Measurements from ENCODE around the gene NALCN.

DNA sequence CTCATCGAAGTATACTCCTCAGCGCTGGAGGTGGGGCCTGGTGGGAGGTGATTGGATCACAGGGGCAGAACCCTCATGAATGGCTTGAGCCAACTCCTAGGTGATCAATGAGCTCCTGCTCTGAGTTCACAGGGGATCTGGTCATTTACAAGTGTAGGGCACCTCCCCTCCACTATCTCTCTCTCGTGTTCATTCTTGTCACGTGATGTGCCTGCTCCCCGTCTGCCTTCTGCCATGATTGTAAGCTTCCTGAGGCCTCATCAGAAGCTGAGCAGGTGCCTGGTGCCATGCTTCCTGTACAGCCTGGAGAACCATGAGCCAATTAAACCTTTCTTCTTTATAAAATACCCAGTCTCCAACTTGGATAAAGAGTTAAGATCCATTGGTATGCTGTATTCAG, 61.4 kb downstream of the NALCN start:
- TF ChIP-seq CREB1 (IDR thresholded peaks at IDR 0.05; ENCODE audit: low read depth) (no peak), TAF1 (IDR thresholded peaks at IDR 0.05; ENCODE audit: low read depth) (no peak), EGR1 (IDR thresholded peaks at IDR 0.05) (no peak), YY1 (IDR thresholded peaks at IDR 0.05; ENCODE audit: low read depth) (no peak), EP300 (IDR thresholded peaks at IDR 0.05; ENCODE audit: borderline replicate concordance) (no peak), ZBTB7A (IDR thresholded peaks at IDR 0.05; ENCODE audit: low read depth) (no peak), RAD21 (IDR thresholded peaks at IDR 0.05; ENCODE audit: low read depth) (no peak)
- TF ChIP-seq, protein P1, sequence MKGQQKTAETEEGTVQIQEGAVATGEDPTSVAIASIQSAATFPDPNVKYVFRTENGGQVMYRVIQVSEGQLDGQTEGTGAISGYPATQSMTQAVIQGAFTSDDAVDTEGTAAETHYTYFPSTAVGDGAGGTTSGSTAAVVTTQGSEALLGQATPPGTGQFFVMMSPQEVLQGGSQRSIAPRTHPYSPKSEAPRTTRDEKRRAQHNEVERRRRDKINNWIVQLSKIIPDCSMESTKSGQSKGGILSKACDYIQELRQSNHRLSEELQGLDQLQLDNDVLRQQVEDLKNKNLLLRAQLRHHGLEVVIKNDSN (IDR thresholded peaks at IDR 0.05): no peak
- TF ChIP-seq, protein P2, sequence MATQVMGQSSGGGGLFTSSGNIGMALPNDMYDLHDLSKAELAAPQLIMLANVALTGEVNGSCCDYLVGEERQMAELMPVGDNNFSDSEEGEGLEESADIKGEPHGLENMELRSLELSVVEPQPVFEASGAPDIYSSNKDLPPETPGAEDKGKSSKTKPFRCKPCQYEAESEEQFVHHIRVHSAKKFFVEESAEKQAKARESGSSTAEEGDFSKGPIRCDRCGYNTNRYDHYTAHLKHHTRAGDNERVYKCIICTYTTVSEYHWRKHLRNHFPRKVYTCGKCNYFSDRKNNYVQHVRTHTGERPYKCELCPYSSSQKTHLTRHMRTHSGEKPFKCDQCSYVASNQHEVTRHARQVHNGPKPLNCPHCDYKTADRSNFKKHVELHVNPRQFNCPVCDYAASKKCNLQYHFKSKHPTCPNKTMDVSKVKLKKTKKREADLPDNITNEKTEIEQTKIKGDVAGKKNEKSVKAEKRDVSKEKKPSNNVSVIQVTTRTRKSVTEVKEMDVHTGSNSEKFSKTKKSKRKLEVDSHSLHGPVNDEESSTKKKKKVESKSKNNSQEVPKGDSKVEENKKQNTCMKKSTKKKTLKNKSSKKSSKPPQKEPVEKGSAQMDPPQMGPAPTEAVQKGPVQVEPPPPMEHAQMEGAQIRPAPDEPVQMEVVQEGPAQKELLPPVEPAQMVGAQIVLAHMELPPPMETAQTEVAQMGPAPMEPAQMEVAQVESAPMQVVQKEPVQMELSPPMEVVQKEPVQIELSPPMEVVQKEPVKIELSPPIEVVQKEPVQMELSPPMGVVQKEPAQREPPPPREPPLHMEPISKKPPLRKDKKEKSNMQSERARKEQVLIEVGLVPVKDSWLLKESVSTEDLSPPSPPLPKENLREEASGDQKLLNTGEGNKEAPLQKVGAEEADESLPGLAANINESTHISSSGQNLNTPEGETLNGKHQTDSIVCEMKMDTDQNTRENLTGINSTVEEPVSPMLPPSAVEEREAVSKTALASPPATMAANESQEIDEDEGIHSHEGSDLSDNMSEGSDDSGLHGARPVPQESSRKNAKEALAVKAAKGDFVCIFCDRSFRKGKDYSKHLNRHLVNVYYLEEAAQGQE (IDR thresholded peaks at IDR 0.05; ENCODE audit: low read depth): no peak
- TF ChIP-seq, protein P3, sequence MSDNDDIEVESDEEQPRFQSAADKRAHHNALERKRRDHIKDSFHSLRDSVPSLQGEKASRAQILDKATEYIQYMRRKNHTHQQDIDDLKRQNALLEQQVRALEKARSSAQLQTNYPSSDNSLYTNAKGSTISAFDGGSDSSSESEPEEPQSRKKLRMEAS (IDR thresholded peaks at IDR 0.05): no peak

Measured in Ishikawa (cell line).